Measurements from ENCODE around the gene CTSE.

Gene CTSE

GRCh38 chr1:206030714-206031113, 7.0 kb upstream of the CTSE start:
- WGBS, 2 experiments (ENCODE audit: insufficient coverage in 2 of 2): no CpG with 5 or more reads among the region's 4 CpGs
- no peaks in the 10 kb centered on the region for H3K36me3 ChIP-seq (ENCODE audit: control insufficient read depth, insufficient read depth, low read length)
- H3K27ac ChIP-seq (ENCODE audit: low read depth, low read length, severe bottlenecking): no peak overlapping the region
- H3K4me1 ChIP-seq (ENCODE audit: control insufficient read depth, insufficient read depth, low read length, poor library complexity, severe bottlenecking): no peaks in the 10 kb centered on the region
- no peak overlapping the region for H3K4me3 ChIP-seq (ENCODE audit: extremely low read depth, insufficient read depth, low read length, poor library complexity, severe bottlenecking)
- no peaks in the 10 kb centered on the region for H3K9me3 ChIP-seq (ENCODE audit: control insufficient read depth, low read length)

DNA sequence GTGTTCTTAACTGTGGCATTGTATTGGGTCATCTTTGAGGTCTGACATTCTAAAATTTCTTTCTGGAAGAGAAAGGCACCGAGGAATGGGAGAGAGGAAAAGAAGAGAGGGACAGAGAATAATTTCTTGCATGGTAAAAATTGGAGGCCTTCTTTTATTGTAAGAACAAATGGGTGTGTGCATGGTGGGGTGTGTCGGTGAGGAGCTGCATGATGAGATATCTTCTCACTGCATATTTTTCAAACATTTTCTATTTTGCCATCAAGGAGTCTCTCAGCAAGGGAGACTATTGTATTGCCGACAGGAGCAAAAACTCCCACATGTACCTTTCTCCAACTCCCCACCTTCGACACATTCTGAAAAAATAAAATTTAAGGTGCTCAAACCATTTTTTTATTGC, 6.5 kb upstream of the CTSE start:
- 70 to 75% methylated on average over 3 of the region's 4 CpGs for WGBS, 2 experiments (ENCODE audit: insufficient coverage in 2 of 2)
- H3K27ac ChIP-seq (ENCODE audit: low read depth, low read length, severe bottlenecking): no peak overlapping the region
- no peaks in the 10 kb centered on the region for H3K36me3 ChIP-seq (ENCODE audit: control insufficient read depth, insufficient read depth, low read length)
- H3K4me1 ChIP-seq (ENCODE audit: control insufficient read depth, insufficient read depth, low read length, poor library complexity, severe bottlenecking): no peaks in the 10 kb centered on the region
- H3K9me3 ChIP-seq (ENCODE audit: control insufficient read depth, low read length): no peaks in the 10 kb centered on the region
- H3K4me3 ChIP-seq (ENCODE audit: extremely low read depth, insufficient read depth, low read length, poor library complexity, severe bottlenecking): no peak overlapping the region

- Histone ChIP-seq H3K4me3 (ENCODE audit: extremely low read depth, insufficient read depth, low read length, poor library complexity, severe bottlenecking) (no peak overlapping the region), H3K9me3 (ENCODE audit: control insufficient read depth, low read length) (no peaks in the 10 kb centered on the region), H3K27ac (ENCODE audit: low read depth, low read length, severe bottlenecking) (no peak overlapping the region), H3K36me3 (ENCODE audit: control insufficient read depth, insufficient read depth, low read length) (no peaks in the 10 kb centered on the region), H3K4me1 (ENCODE audit: control insufficient read depth, insufficient read depth, low read length, poor library complexity, severe bottlenecking) (no peaks in the 10 kb centered on the region)
- 89 to 100% methylated on average over 2 to 4 of the region's 4 CpGs for WGBS, 2 experiments (ENCODE audit: insufficient coverage in 2 of 2)
These were observed 5.8 kb upstream of the CTSE start for GRCh38 chr1:206029484-206029883.

- no peaks in the 10 kb centered on the region for H3K9me3 ChIP-seq (ENCODE audit: control insufficient read depth, low read length)
- 87 to 88% methylated on average over 2 of the region's 3 CpGs for WGBS, 2 experiments (ENCODE audit: insufficient coverage in 2 of 2)
- H3K4me1 ChIP-seq (ENCODE audit: control insufficient read depth, insufficient read depth, low read length, poor library complexity, severe bottlenecking): peaks cover 5% of the 10 kb centered on the region
- H3K27ac ChIP-seq (ENCODE audit: low read depth, low read length, severe bottlenecking): no peak overlapping the region
- no peaks in the 10 kb centered on the region for H3K36me3 ChIP-seq (ENCODE audit: control insufficient read depth, insufficient read depth, low read length)
- H3K4me3 ChIP-seq (ENCODE audit: extremely low read depth, insufficient read depth, low read length, poor library complexity, severe bottlenecking): no peak overlapping the region
These were observed 1.7 kb upstream of the CTSE start for GRCh38 chr1:206025283-206025820.

DNA sequence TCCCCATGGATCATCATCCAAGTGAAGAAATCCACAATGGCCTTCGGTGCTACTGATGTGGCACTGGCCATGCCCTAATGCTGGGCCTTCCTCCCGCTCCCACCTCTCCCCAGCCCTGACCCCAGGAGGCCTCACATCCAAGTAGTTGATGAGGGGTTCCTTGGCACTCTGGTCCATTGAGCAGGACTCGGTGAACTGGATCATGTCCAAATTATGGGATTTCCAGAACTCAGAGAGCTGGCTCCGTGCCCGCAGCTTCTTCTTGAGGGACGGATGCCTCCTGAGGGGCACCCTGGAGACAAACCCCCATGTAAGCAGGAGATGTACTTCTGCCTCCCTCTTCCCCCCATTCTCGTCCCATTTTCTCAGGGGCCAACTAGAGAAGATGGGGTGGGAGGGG, 929 bp downstream of the CTSE start:
- no peaks in the 10 kb centered on the region for H3K9me3 ChIP-seq (ENCODE audit: control insufficient read depth, low read length)
- H3K27ac ChIP-seq (ENCODE audit: low read depth, low read length, severe bottlenecking): no peak overlapping the region
- H3K4me3 ChIP-seq (ENCODE audit: extremely low read depth, insufficient read depth, low read length, poor library complexity, severe bottlenecking): no peak overlapping the region
- no peaks in the 10 kb centered on the region for H3K36me3 ChIP-seq (ENCODE audit: control insufficient read depth, insufficient read depth, low read length)
- H3K4me1 ChIP-seq (ENCODE audit: control insufficient read depth, insufficient read depth, low read length, poor library complexity, severe bottlenecking): peaks cover 5% of the 10 kb centered on the region
- WGBS, 2 experiments (ENCODE audit: insufficient coverage in 2 of 2): 93 to 100% methylated on average over 5 of the region's 7 CpGs

DNA sequence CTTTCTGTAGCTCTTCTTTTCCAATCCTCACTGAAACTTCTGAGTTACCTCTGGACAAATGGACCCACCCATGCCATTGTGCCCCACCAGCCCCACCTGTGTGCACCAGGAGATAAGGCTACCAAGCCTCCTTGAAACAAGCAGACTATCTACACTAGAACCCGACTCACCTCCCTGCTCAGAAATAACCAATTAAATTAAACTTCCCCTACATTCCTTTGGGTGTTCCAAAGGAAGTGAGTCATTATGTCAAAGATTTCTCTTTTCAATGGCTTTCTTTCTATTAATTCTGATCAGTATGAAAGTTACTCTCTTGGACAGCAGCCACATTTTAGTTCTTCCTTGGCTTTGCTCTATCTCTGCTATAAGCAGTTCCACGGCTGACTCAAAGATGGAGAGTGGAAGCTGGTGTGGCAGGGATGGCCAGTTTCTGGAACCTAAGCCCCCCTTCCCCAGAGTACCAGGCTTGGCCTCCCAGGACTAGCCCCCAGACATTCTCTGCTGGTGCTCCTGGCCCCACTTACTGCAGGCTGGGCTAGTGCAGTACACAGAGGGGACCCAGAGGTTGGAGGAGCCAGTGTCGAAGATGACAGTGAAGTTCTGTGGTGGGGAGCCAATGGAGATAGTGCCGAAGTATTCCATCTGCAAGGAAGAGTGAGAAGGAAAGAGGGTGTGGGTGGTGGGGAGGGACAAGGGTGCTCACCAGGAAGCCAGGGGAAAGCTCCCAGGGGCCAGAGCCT, 1.9 kb downstream of the CTSE start:
- Histone ChIP-seq H3K4me1 (ENCODE audit: control insufficient read depth, insufficient read depth, low read length, poor library complexity, severe bottlenecking) (peaks cover 5% of the 10 kb centered on the region), H3K9me3 (ENCODE audit: control insufficient read depth, low read length) (no peaks in the 10 kb centered on the region), H3K4me3 (ENCODE audit: extremely low read depth, insufficient read depth, low read length, poor library complexity, severe bottlenecking) (no peak overlapping the region), H3K36me3 (ENCODE audit: control insufficient read depth, insufficient read depth, low read length) (no peaks in the 10 kb centered on the region), H3K27ac (ENCODE audit: low read depth, low read length, severe bottlenecking) (no peak overlapping the region)
- WGBS, 2 experiments (ENCODE audit: insufficient coverage in 2 of 2): 90 to 100% methylated on average over 3 of the region's 4 CpGs

GRCh38 chr1:206021008-206021625, 2.6 kb downstream of the CTSE start:
- H3K27ac ChIP-seq (ENCODE audit: low read depth, low read length, severe bottlenecking): no peak overlapping the region
- H3K4me3 ChIP-seq (ENCODE audit: extremely low read depth, insufficient read depth, low read length, poor library complexity, severe bottlenecking): no peak overlapping the region
- no peaks in the 10 kb centered on the region for H3K36me3 ChIP-seq (ENCODE audit: control insufficient read depth, insufficient read depth, low read length)
- WGBS, 2 experiments (ENCODE audit: insufficient coverage in 2 of 2): 91 to 93% methylated on average over 8 to 9 of the region's 9 CpGs
- peaks cover 5% of the 10 kb centered on the region for H3K4me1 ChIP-seq (ENCODE audit: control insufficient read depth, insufficient read depth, low read length, poor library complexity, severe bottlenecking)
- no peaks in the 10 kb centered on the region for H3K9me3 ChIP-seq (ENCODE audit: control insufficient read depth, low read length)

GRCh38 chr1:206020393-206021007, 3.2 kb downstream of the CTSE start:
- Histone ChIP-seq H3K4me3 (ENCODE audit: extremely low read depth, insufficient read depth, low read length, poor library complexity, severe bottlenecking) (no peak overlapping the region), H3K36me3 (ENCODE audit: control insufficient read depth, insufficient read depth, low read length) (no peaks in the 10 kb centered on the region), H3K9me3 (ENCODE audit: control insufficient read depth, low read length) (no peaks in the 10 kb centered on the region), H3K27ac (ENCODE audit: low read depth, low read length, severe bottlenecking) (no peak overlapping the region), H3K4me1 (ENCODE audit: control insufficient read depth, insufficient read depth, low read length, poor library complexity, severe bottlenecking) (peaks cover 5% of the 10 kb centered on the region)
- WGBS, 2 experiments (ENCODE audit: insufficient coverage in 2 of 2): 89 to 90% methylated on average over 3 of the region's 4 CpGs

- 82 to 88% methylated on average over 1 of the region's 1 CpG for WGBS, 2 experiments (ENCODE audit: insufficient coverage in 2 of 2)
- no peak overlapping the region for H3K4me3 ChIP-seq (ENCODE audit: extremely low read depth, insufficient read depth, low read length, poor library complexity, severe bottlenecking)
- H3K4me1 ChIP-seq (ENCODE audit: control insufficient read depth, insufficient read depth, low read length, poor library complexity, severe bottlenecking): no peaks in the 10 kb centered on the region
- no peaks in the 10 kb centered on the region for H3K36me3 ChIP-seq (ENCODE audit: control insufficient read depth, insufficient read depth, low read length)
- no peaks in the 10 kb centered on the region for H3K9me3 ChIP-seq (ENCODE audit: control insufficient read depth, low read length)
- no peak overlapping the region for H3K27ac ChIP-seq (ENCODE audit: low read depth, low read length, severe bottlenecking)
These were observed 8.6 kb downstream of the CTSE start for GRCh38 chr1:206015071-206015470.

DNA sequence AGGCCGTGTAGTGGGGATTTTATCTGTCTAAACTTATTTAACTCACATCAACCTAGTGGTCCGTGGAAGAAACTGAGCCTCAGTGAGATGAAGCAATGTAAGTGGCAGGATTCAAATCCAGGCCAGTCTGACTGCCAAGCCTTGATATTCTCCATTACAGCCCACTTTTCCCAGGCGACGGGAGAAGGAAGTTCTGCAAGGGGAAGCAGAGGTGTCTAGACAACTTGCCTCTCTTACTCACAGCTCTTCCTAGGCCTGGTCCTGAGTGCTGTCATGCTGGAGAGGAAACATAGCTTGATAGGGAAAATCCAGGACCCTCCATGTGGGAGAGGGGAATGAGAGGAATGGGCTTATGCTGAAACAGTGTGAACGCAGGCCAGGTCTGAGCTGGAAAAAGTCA, 9.1 kb downstream of the CTSE start:
- Histone ChIP-seq H3K36me3 (ENCODE audit: control insufficient read depth, insufficient read depth, low read length) (no peaks in the 10 kb centered on the region), H3K9me3 (ENCODE audit: control insufficient read depth, low read length) (no peaks in the 10 kb centered on the region), H3K4me3 (ENCODE audit: extremely low read depth, insufficient read depth, low read length, poor library complexity, severe bottlenecking) (no peak overlapping the region), H3K4me1 (ENCODE audit: control insufficient read depth, insufficient read depth, low read length, poor library complexity, severe bottlenecking) (no peaks in the 10 kb centered on the region), H3K27ac (ENCODE audit: low read depth, low read length, severe bottlenecking) (no peak overlapping the region)
- WGBS, 2 experiments (ENCODE audit: insufficient coverage in 2 of 2): 93 to 100% methylated on average over 1 to 3 of the region's 5 CpGs
